ENCODE data around the gene PAXX.

The PAXX gene

DNA sequence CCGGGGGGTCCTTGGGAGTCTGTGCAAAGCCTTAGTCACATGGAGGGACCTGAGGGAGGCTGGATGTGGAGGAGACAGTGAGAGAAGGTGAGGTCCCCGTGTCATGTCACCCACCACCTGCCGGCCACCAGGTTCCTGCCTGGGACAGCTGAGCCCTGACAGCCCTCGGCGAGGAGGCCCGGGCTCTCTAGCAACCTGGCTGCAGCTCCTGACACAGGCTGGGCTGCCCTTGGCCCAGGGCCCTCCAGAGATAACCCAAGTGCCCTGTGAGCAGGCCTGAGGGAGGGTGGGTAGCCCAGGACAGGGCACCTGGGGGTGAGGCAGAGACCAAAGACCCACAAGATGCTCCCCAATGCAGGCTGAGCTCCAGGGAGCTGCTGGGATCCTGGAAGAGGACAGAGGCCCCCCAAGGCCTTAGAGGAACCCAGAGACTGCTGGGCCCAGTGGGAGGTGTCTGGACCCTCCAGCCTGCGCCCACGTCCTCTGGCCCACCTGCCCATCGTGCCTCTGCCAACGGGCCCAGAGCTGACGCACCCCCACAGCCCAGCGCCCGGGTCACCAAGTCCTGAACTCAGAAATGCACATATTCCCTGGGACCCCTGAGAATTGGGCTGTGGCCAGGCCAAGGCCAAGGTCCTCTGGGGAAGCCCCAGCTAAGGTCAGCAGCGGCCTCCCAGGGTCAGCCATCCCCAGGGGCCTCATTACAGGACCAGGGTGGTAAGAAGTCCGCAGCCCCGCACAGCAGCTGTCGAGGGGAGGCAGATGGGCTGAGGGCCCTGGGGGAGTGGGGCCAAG is 23.7 kb upstream of the PAXX start:
- TF ChIP-seq, protein P1, sequence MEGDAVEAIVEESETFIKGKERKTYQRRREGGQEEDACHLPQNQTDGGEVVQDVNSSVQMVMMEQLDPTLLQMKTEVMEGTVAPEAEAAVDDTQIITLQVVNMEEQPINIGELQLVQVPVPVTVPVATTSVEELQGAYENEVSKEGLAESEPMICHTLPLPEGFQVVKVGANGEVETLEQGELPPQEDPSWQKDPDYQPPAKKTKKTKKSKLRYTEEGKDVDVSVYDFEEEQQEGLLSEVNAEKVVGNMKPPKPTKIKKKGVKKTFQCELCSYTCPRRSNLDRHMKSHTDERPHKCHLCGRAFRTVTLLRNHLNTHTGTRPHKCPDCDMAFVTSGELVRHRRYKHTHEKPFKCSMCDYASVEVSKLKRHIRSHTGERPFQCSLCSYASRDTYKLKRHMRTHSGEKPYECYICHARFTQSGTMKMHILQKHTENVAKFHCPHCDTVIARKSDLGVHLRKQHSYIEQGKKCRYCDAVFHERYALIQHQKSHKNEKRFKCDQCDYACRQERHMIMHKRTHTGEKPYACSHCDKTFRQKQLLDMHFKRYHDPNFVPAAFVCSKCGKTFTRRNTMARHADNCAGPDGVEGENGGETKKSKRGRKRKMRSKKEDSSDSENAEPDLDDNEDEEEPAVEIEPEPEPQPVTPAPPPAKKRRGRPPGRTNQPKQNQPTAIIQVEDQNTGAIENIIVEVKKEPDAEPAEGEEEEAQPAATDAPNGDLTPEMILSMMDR (IDR thresholded peaks at IDR 0.05; ENCODE audit: low read length, missing control alignments) = no peak
- no peak overlapping the region for H3K4me3 ChIP-seq (replicated peaks; ENCODE audit: low read depth, low read length)
- DNase-seq (ENCODE audit: low read depth) = no peak

DNA sequence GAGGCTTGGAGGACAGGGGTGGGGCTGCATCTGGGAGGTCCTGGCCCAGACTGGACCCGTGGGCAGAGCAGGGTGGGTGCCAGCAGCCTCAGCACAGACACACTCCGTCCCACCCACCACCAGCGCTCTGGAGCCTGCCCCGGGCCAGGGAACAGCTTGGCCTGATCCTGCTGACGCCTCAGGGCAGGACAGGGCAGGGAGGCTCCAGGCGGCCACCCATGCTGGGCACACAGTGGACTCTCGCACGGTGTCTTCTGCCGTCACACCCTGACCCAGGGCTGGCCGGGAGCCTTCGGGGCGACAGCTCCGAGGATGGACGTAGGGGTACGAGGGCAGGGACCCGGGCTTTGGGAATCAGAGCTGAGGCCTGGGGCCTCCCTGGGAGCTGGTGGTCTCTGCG is 23.1 kb upstream of the PAXX start:
- no peak for DNase-seq (ENCODE audit: low read depth)
- no peak overlapping the region for H3K4me3 ChIP-seq (replicated peaks; ENCODE audit: low read depth, low read length)
- TF ChIP-seq, protein P1 (IDR thresholded peaks at IDR 0.05; ENCODE audit: low read length, missing control alignments) = no peak

DNA sequence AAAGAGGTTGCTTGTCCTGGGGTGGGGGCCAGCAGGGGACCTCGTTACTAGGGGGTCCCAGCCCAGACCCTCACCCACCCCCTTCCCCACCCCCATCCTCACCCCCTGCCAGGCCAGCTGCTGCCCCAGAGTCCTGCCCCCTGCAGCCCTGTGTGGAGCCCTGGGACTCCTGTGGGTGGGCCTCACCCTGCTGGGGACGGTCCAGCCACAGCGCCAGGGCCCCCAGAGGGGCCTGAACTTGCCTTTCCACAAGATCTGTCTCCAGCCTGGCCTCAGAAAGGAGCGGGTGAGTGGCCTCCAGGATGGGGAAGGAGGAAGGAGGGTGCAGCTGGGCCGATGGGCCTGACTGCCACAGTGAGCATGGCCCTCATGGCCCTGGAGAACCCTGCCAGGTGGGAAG is 22.4 kb upstream of the PAXX start:
- no peak overlapping the region for H3K4me3 ChIP-seq (replicated peaks; ENCODE audit: low read depth, low read length)
- TF ChIP-seq, protein P1 (IDR thresholded peaks at IDR 0.05; ENCODE audit: low read length, missing control alignments) = no peak
- DNase-seq (ENCODE audit: low read depth) = no peak

DNA sequence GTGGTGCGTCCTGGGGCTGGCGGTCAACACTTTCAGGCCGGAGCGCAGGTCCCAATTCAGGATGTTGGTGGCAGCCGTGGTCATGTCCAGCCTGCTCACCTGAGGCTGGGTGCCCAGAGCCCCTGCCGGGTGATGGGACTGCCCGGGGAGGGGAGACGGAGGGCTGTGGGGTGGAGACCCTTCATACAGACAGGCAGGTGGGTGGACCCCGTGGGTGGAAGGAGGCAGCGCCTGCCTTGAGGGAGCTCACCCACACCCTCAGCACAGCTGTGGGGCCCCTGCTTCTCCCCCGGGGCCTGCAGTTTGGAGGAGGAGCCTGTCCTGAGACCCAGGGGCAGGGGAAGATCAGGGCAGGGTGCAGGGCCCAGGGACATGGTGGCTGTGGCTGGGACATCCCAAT is 21.9 kb upstream of the PAXX start:
- TF ChIP-seq, protein P1 (IDR thresholded peaks at IDR 0.05; ENCODE audit: low read length, missing control alignments) = no peak
- no peak for DNase-seq (ENCODE audit: low read depth)
- no peak overlapping the region for H3K4me3 ChIP-seq (replicated peaks; ENCODE audit: low read depth, low read length)

DNA sequence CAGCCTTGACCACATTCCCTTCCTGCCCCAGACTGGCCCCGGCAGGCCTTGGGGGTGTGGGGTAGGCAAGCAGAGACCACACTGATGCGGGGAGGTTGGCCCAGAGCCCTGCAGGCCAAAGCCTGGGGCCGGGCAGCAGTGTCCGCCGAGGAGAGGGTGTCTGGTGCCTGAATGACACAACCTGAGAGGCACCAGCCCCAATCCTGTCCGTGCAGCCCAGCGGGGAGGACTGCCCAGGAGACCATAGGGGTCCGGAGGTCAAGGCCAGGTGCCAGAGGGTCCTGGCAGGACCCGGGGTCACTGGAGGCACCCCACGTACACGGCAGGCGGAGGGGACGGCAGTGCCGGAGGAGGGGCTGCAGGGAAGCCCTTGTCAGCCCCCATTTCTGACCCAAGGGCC is 20.5 kb upstream of the PAXX start:
- TF ChIP-seq, protein P1 (IDR thresholded peaks at IDR 0.05; ENCODE audit: low read length, missing control alignments) = no peak
- H3K4me3 ChIP-seq (replicated peaks; ENCODE audit: low read depth, low read length) = no peak overlapping the region
- no peak for DNase-seq (ENCODE audit: low read depth)

DNA sequence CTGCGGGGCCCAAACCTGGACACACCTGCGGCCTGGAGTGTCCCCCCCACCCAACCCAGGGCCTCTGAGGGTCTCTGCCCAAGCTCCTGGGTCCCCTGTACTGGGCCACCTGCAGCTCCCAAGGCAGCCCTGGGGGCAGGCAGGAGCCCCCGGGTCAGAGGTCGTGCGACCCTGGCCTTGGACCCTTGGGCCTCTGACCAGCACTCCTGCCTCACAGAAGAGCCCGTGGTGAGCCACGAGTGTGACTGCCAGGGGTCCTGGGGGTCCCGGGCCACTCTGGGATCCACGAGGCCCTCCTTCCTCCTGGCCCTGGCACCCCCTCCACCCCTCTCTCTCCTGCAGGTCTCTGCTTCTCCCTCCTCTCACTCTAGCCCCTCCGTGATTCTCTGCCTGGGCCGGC is 19.9 kb upstream of the PAXX start:
- TF ChIP-seq, protein P1 (IDR thresholded peaks at IDR 0.05; ENCODE audit: low read length, missing control alignments) = no peak
- DNase-seq (ENCODE audit: low read depth) = no peak
- no peak overlapping the region for H3K4me3 ChIP-seq (replicated peaks; ENCODE audit: low read depth, low read length)

DNA sequence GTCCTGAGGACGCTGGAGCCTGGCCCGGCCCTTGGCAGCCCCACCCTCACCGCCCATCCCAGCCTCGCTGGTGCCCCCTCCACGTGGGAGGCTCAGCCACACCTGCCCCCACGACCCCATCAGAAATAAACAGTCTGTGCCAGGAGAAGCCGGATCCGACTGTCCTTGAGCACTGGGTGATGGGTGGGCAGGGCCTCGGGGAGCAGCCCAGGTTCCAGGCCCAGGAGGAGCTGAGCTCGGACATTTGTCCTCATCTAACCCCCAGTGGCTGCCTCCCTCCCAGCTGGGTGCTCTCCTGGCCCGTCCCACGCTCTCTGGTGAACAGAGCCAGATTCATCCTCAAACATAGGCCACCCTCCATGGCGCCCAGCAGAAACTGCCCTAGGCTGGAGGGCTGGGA is 19.5 kb upstream of the PAXX start:
- DNase-seq (ENCODE audit: low read depth) = no peak
- TF ChIP-seq, protein P1 (IDR thresholded peaks at IDR 0.05; ENCODE audit: low read length, missing control alignments) = no peak
- no peak overlapping the region for H3K4me3 ChIP-seq (replicated peaks; ENCODE audit: low read depth, low read length)
